Endothelial cell of umbilical vein (primary cell): ENCODE data around the gene SAYSD1. TPM values are rescaled to one million over a fixed set of nuclear protein-coding genes. Genes with fewer than 3 reads are reported as not detected.

Experiments
- BruUV-seq: library from RNA; stranded (reverse); fragments of 400-500 nt; replicated peaks from 2 replicates; lab custom pipeline; 2021; lab: Mats Ljungman, UMichigan
- CTCF ChIA-PET: fragments of 300-600, 350-600 bp; sonication (Branson Sonifier 250); formaldehyde crosslinking; loops from one replicate; lab custom pipeline; 2021; ENCODE audit warnings: antibody characterized with exemption, inconsistent platforms; lab: Charles Lee
- POLR2A ChIA-PET: fragments of 300-600, 350-600 bp; sonication (Branson Sonifier 250); formaldehyde crosslinking; loops from one replicate; lab custom pipeline; 2021; ENCODE audit warnings: antibody characterized with exemption, inconsistent platforms; lab: Charles Lee
- DNase-seq: peaks from one replicate; pipeline ENCODE4 v3.0.0-alpha.2; 2011; ENCODE audit warnings: low read depth, low spot score
- FAIRE-seq: peaks from 2 replicates; lab custom pipeline; 2011; peaks lifted over from hg19 to GRCh38; lab: Jason Lieb, UNC
- H2AFZ ChIP-seq: 2 replicates; pipeline ENCODE4 v1.6.0; 2012; ENCODE audit warnings: low read depth, low read length, control low read depth, inconsistent platforms
- H3K27ac ChIP-seq: 2 replicates; pipeline ENCODE4 v1.5.1; 2011; ENCODE audit warnings: low read depth, mild to moderate bottlenecking, control low read depth, low read length, moderate library complexity; ENCODE audit not compliant: insufficient read depth
- H3K27me3 ChIP-seq, 2 experiments: 2 replicates each; pipeline versions ENCODE4 v1.6.0 to v1.6.1; 2011; ENCODE audit warnings: low read length in 2 of 2, mixed read lengths in 1 of 2; ENCODE audit not compliant: control insufficient read depth in 2 of 2, insufficient read depth in 2 of 2
- H3K36me3 ChIP-seq, 2 experiments: 2 replicates in 1 of 2; 3 replicates in 1 of 2; pipeline ENCODE4 v1.5.1; 2011; ENCODE audit warnings: low read length in 2 of 2, mild to moderate bottlenecking in 1 of 2, moderate library complexity in 1 of 2; ENCODE audit not compliant: control insufficient read depth in 2 of 2, insufficient read depth in 2 of 2; ENCODE audit errors: extremely low read depth in 1 of 2
- H3K4me1 ChIP-seq: 3 replicates; pipeline ENCODE4 v1.5.1; 2011; ENCODE audit warnings: mild to moderate bottlenecking, low read length; ENCODE audit not compliant: control insufficient read depth, insufficient read depth; ENCODE audit errors: extremely low read depth
- H3K4me2 ChIP-seq: 2 replicates; pipeline ENCODE4 v1.6.1; 2011; ENCODE audit warnings: low read length, control low read depth, mixed read lengths; ENCODE audit not compliant: insufficient read depth
- H3K4me3 ChIP-seq, 3 experiments: fragments of 200-600 bp in 1 of 3; sonication (generic), shearing (Covaris generic) in 1 of 3; replicated peaks in 1 of 3; 2 replicates each; pipeline ENCODE4 v1.5.1; 2011 to 2016; ENCODE audit warnings: control low read depth in 3 of 3, low read length in 3 of 3, mild to moderate bottlenecking in 2 of 3, inconsistent platforms in 1 of 3, low read depth in 1 of 3, moderate library complexity in 1 of 3; ENCODE audit not compliant: insufficient read depth in 1 of 3
- H3K79me2 ChIP-seq: 2 replicates; pipeline ENCODE4 v1.6.0; 2012; ENCODE audit warnings: low read length, inconsistent platforms; ENCODE audit not compliant: control insufficient read depth, insufficient read depth
- H3K9ac ChIP-seq: replicated peaks from 2 replicates; pipeline ENCODE3; 2011; ENCODE audit warnings: low read length, control low read depth; ENCODE audit not compliant: insufficient read depth; ENCODE audit errors: extremely low read depth
- H3K9me1 ChIP-seq: replicated peaks from 3 replicates; pipeline ENCODE4 v1.6.0; 2011; ENCODE audit warnings: mild to moderate bottlenecking, low read length; ENCODE audit not compliant: control insufficient read depth, insufficient read depth; ENCODE audit errors: extremely low read depth
- H3K9me3 ChIP-seq: replicated peaks from 2 replicates; pipeline ENCODE4 v1.5.1; 2012; ENCODE audit warnings: low read length, inconsistent platforms; ENCODE audit not compliant: control insufficient read depth, insufficient read depth
- H4K20me1 ChIP-seq: replicated peaks from 2 replicates; pipeline ENCODE3; 2011; ENCODE audit warnings: mild to moderate bottlenecking, low read length; ENCODE audit not compliant: control insufficient read depth, insufficient read depth; ENCODE audit errors: extremely low read depth
- CTCF ChIP-seq, 2 donors: IDR thresholded peaks; 1 replicate in 1 of 2; 2 replicates in 1 of 2; pipeline ENCODE4 v1.5.1; 2011; ENCODE audit warnings: low read length in 2 of 2, mild to moderate bottlenecking in 2 of 2, moderate library complexity in 2 of 2, control low read depth in 1 of 2, inconsistent platforms in 1 of 2, low read depth in 1 of 2; ENCODE audit not compliant: insufficient read depth in 1 of 2; ENCODE audit errors: extremely low read depth in 1 of 2
- EZH2 ChIP-seq: IDR thresholded peaks from 2 replicates; pipeline ENCODE4 v1.6.1; 2012; ENCODE audit warnings: borderline replicate concordance, low read depth, mild to moderate bottlenecking, moderate library complexity, low read length, inconsistent platforms; ENCODE audit not compliant: severe bottlenecking
- FOS ChIP-seq: IDR thresholded peaks from 2 replicates; pipeline ENCODE4 v1.6.1; 2011; ENCODE audit warnings: mild to moderate bottlenecking, low read length, moderate library complexity, borderline replicate concordance; ENCODE audit not compliant: insufficient read depth
- GATA2 ChIP-seq: IDR thresholded peaks from 2 replicates; pipeline ENCODE4 v1.7.0; 2011; ENCODE audit warnings: low read depth, mild to moderate bottlenecking, moderate library complexity, mixed read lengths, low read length; ENCODE audit not compliant: insufficient read length, insufficient read depth
- JUN ChIP-seq: IDR thresholded peaks from 2 replicates; pipeline ENCODE4 v1.6.1; 2011; ENCODE audit warnings: borderline replicate concordance, low read depth; ENCODE audit not compliant: insufficient read length, insufficient read depth
- MAX ChIP-seq: IDR thresholded peaks from 2 replicates; pipeline ENCODE4 v1.6.1; 2011; ENCODE audit not compliant: insufficient read depth, insufficient read length
- MYC ChIP-seq: IDR thresholded peaks from one replicate; pipeline ENCODE4 v1.6.1; 2011; ENCODE audit warnings: mild to moderate bottlenecking, low read depth, low read length
- POLR2A ChIP-seq: IDR thresholded peaks from 2 replicates; pipeline ENCODE4 v1.6.1; 2012; ENCODE audit warnings: low read depth, mild to moderate bottlenecking, control low read depth, low read length
- POLR2AphosphoS5 ChIP-seq: IDR thresholded peaks from 2 replicates; pipeline ENCODE4 v1.6.1; 2012; ENCODE audit warnings: low read depth, mild to moderate bottlenecking, control low read depth, low read length, moderate library complexity; ENCODE audit not compliant: insufficient read depth
- dilution Hi-C: fragments of 300-500 bp; cut with MboI; formaldehyde crosslinking; loops from one replicate; pipeline ENCODE4 v1.15.0; 2019; ENCODE audit warnings: low sequenced_read_pairs; ENCODE audit not compliant: extremely low pct_ligation_motif_present
- intact Hi-C: fragments of 100-400 bp; cut with micrococcal nuclease; formaldehyde crosslinking; loops from one replicate; pipeline ENCODE4 v1.10.0; 2022
- polyA plus RNA-seq, 4 experiments: library from polyadenylated mRNA; depleted of rRNA in 3 of 4; stranded (reverse) in 3 of 4; unstranded in 1 of 4; fragments of >200 nt; gene quantifications; 2 replicates each; pipeline versions ENCODE4 v1.2.1 to v1.2.3, GENCODE V29; 2011 to 2012; ENCODE audit warnings: missing spikeins in 1 of 4
- total RNA-seq: library from RNA; stranded (reverse); gene quantifications from 2 replicates; pipeline ENCODE4 v1.2.3, GENCODE V29; 2021

Gene SAYSD1
- total and polyA plus RNA-seq, 2 donors (not counting 3 experiments of a cell fraction or from before 2014, with no cell fraction given), result 9.0 to 9.7 TPM

- Histone ChIP-seq H4K20me1 (no peaks in the 10 kb centered on the region), H3K4me3 (no peak overlapping the region), H3K4me1 (no peaks in the 10 kb centered on the region), H3K27me3 (no peaks in the 10 kb centered on the region), H3K27ac (no peak overlapping the region), H2AFZ (no peak overlapping the region), H3K9me1 (no peaks in the 10 kb centered on the region), H3K36me3 (no peaks in the 10 kb centered on the region), H3K9me3 (no peaks in the 10 kb centered on the region), H3K9ac (no peak overlapping the region), H3K79me2 (no peaks in the 10 kb centered on the region), H3K4me2 (no peak overlapping the region)
- CTCF ChIA-PET, result no interaction called here
- POLR2A ChIA-PET, result no interaction called here
- BruUV-seq, result no TSS peak
- intact Hi-C loops (no loop called here), dilution Hi-C loops (no loop called here)
- no peak for FAIRE-seq
- no peak for DNase-seq
- no peak for TF ChIP-seq POLR2AphosphoS5
- no peak for TF ChIP-seq POLR2A
- TF ChIP-seq EZH2, result no peak
- TF ChIP-seq JUN, result no peak
- TF ChIP-seq CTCF (IDR thresholded peaks at IDR 0.05; ENCODE audit: extremely low read depth in 1 of 2, insufficient read depth in 1 of 2, low read depth in 1 of 2, low read length in 2 of 2), result no peak
- TF ChIP-seq MAX, result no peak
- TF ChIP-seq FOS, result no peak
- TF ChIP-seq MYC, result no peak
- no peak for TF ChIP-seq GATA2
Observed at GRCh38 chr6:39143238-39143930, 28.4 kb upstream of the SAYSD1 start.
